ENCODE results near the gene ZCCHC13. TPM values are rescaled to one million over a fixed set of nuclear protein-coding genes. Genes with fewer than 3 reads are reported as not detected.
"Not testable (repeated sequence)": the region's sequence is repeated elsewhere in the genome, so short reads cannot be mapped to it uniquely, and the experiment has no call there.

ZCCHC13 gene
- total RNA-seq, 1 donor from 2014 or later, result not detected

DNA sequence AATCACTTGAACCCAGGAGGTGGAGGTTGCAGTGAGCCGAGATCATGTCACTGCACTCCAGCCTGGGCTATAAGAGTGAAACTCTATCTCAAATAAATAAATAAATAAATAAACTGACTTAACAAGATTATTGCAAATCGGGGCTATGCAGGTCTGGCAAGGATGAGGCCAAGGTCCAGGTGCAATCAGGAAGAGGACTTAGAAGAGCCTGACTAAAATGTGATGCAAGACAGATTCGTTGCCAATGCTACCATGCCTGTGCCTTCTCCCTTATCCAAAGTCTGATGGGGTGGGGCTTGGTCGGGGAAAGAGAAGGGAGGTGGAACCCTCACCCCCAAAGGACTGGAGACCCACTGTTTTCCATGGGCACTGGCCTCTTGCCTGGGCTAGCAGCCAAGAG, 14.7 kb downstream of the ZCCHC13 start:
- no peak for TF ChIP-seq POLR2AphosphoS5 (IDR thresholded peaks at IDR 0.05; ENCODE audit: insufficient read depth in 1 of 2, low read depth in 1 of 2)
- TF ChIP-seq POLR2A (IDR thresholded peaks at IDR 0.05), result no peak
- TF ChIP-seq, protein P1, sequence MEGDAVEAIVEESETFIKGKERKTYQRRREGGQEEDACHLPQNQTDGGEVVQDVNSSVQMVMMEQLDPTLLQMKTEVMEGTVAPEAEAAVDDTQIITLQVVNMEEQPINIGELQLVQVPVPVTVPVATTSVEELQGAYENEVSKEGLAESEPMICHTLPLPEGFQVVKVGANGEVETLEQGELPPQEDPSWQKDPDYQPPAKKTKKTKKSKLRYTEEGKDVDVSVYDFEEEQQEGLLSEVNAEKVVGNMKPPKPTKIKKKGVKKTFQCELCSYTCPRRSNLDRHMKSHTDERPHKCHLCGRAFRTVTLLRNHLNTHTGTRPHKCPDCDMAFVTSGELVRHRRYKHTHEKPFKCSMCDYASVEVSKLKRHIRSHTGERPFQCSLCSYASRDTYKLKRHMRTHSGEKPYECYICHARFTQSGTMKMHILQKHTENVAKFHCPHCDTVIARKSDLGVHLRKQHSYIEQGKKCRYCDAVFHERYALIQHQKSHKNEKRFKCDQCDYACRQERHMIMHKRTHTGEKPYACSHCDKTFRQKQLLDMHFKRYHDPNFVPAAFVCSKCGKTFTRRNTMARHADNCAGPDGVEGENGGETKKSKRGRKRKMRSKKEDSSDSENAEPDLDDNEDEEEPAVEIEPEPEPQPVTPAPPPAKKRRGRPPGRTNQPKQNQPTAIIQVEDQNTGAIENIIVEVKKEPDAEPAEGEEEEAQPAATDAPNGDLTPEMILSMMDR (IDR thresholded peaks at IDR 0.05), result no peak
- no peak for DNase-seq (ENCODE audit: extremely low spot score in 2 of 2)
- H3K4me3 ChIP-seq, result no peak overlapping the region
- no peaks in the 10 kb centered on the region for H3K4me1 ChIP-seq
- intact Hi-C loops (cut with DNase I), result no loop called here
- H3K9me3 ChIP-seq, result no peaks in the 10 kb centered on the region
- H3K36me3 ChIP-seq, result no peaks in the 10 kb centered on the region
- no peaks in the 10 kb centered on the region for H3K27me3 ChIP-seq
- no peak overlapping the region for H3K27ac ChIP-seq

- H3K4me3 ChIP-seq; intact Hi-C loops (cut with DNase I); H3K9me3 ChIP-seq; H3K27ac ChIP-seq; H3K4me1 ChIP-seq; H3K27me3 ChIP-seq; H3K36me3 ChIP-seq; DNase-seq (ENCODE audit: extremely low spot score in 2 of 2): not testable (repeated sequence)
Observed at GRCh38 chrX:74319321-74319720, 15.3 kb downstream of the ZCCHC13 start.

GRCh38 chrX:74321191-74321590, 17.2 kb downstream of the ZCCHC13 start:
- Histone ChIP-seq H3K4me1 (no peaks in the 10 kb centered on the region), H3K27me3 (no peaks in the 10 kb centered on the region), H3K36me3 (no peaks in the 10 kb centered on the region), H3K9me3 (no peaks in the 10 kb centered on the region), H3K4me3 (no peak overlapping the region), H3K27ac (no peak overlapping the region)
- DNase-seq (ENCODE audit: extremely low spot score in 2 of 2), result no peak
- TF ChIP-seq POLR2AphosphoS5 (IDR thresholded peaks at IDR 0.05; ENCODE audit: insufficient read depth in 1 of 2, low read depth in 1 of 2) (no peak), POLR2A (IDR thresholded peaks at IDR 0.05) (no peak)
- TF ChIP-seq, protein P1 (IDR thresholded peaks at IDR 0.05), result no peak
- intact Hi-C loops (cut with DNase I), result no loop called here

- Histone ChIP-seq H3K4me1 (no peaks in the 10 kb centered on the region), H3K36me3 (no peaks in the 10 kb centered on the region), H3K27me3 (no peaks in the 10 kb centered on the region), H3K9me3 (no peaks in the 10 kb centered on the region), H3K27ac (no peak overlapping the region), H3K4me3 (no peak overlapping the region)
- no peak for DNase-seq (ENCODE audit: extremely low spot score in 2 of 2)
- intact Hi-C loops (cut with DNase I), result no loop called here
- TF ChIP-seq POLR2A (IDR thresholded peaks at IDR 0.05) (no peak), POLR2AphosphoS5 (IDR thresholded peaks at IDR 0.05; ENCODE audit: insufficient read depth in 1 of 2, low read depth in 1 of 2) (no peak)
- TF ChIP-seq, protein P1 (IDR thresholded peaks at IDR 0.05), result no peak
Observed at GRCh38 chrX:74324131-74324530, 20.2 kb downstream of the ZCCHC13 start.

GRCh38 chrX:74325130-74326059, 21.4 kb downstream of the ZCCHC13 start:
- H3K27me3 ChIP-seq, result no peaks in the 10 kb centered on the region
- no peaks in the 10 kb centered on the region for H3K9me3 ChIP-seq
- H3K27ac ChIP-seq, result no peak overlapping the region
- H3K4me1 ChIP-seq, result no peaks in the 10 kb centered on the region
- H3K4me3 ChIP-seq, result no peak overlapping the region
- no peak for TF ChIP-seq POLR2A (IDR thresholded peaks at IDR 0.05)
- TF ChIP-seq POLR2AphosphoS5 (IDR thresholded peaks at IDR 0.05; ENCODE audit: insufficient read depth in 1 of 2, low read depth in 1 of 2), result no peak
- TF ChIP-seq, protein P1 (IDR thresholded peaks at IDR 0.05), result no peak
- DNase-seq (ENCODE audit: extremely low spot score in 2 of 2), result no peak
- intact Hi-C loops (cut with DNase I), result no loop called here
- no peaks in the 10 kb centered on the region for H3K36me3 ChIP-seq
